Neural progenitor cell (in vitro differentiated cells): ENCODE data around the gene FAT2. TPM values are rescaled to one million over a fixed set of nuclear protein-coding genes. Genes with fewer than 3 reads are reported as not detected.
"Not testable (repeated sequence)": the region's sequence is repeated elsewhere in the genome, so short reads cannot be mapped to it uniquely, and the experiment has no call there.

Source experiments
- DNase-seq: peaks from one replicate; pipeline ENCODE4 v3.0.0-alpha.2; 2016; ENCODE audit warnings: low spot score
- H2AFZ ChIP-seq: fragments of 200-600 bp; sonication (generic); replicated peaks from 2 replicates; pipeline ENCODE4 v1.6.1; 2016; ENCODE audit warnings: antibody characterized with exemption
- H3F3A ChIP-seq: fragments of 200-600 bp; sonication (generic); 2 replicates; pipeline ENCODE4 v1.6.1; 2016; ENCODE audit warnings: antibody characterized with exemption, low read depth
- H3K27ac ChIP-seq: fragments of 200-600 bp; sonication (generic); 2 replicates; pipeline ENCODE4 v1.5.1; 2016; ENCODE audit warnings: mild to moderate bottlenecking
- H3K27me3 ChIP-seq: fragments of 200-600 bp; sonication (generic); 2 replicates; pipeline ENCODE4 v1.6.1; 2016; ENCODE audit warnings: mild to moderate bottlenecking, moderate library complexity
- H3K36me3 ChIP-seq: fragments of 200-600 bp; sonication (generic); 2 replicates; pipeline ENCODE4 v1.5.1; 2016
- H3K4me1 ChIP-seq: fragments of 200-600 bp; sonication (generic); 2 replicates; pipeline ENCODE4 v1.6.1; 2016; ENCODE audit warnings: mixed run types
- H3K4me2 ChIP-seq: fragments of 200-600 bp; sonication (generic); 2 replicates; pipeline ENCODE4 v1.6.1; 2016
- H3K4me3 ChIP-seq: fragments of 200-600 bp; sonication (generic); 2 replicates; pipeline ENCODE4 v1.5.1; 2016
- H3K79me2 ChIP-seq: fragments of 200-600 bp; sonication (generic); 2 replicates; pipeline ENCODE4 v1.6.1; 2016; ENCODE audit warnings: low read depth
- H3K9ac ChIP-seq: fragments of 200-600 bp; sonication (generic); 2 replicates; pipeline ENCODE4 v1.6.1; 2016
- H3K9me3 ChIP-seq: fragments of 200-600 bp; sonication (generic); 2 replicates; pipeline ENCODE4 v1.5.1; 2016; ENCODE audit warnings: low read depth
- H4K20me1 ChIP-seq: fragments of 200-600 bp; sonication (generic); 2 replicates; pipeline ENCODE4 v1.6.1; 2016; ENCODE audit warnings: low read depth
- H3K27ac Mint-ChIP-seq: 3 replicates; pipeline ENCODE4 v1.8.0; 2021; ENCODE audit warnings: mixed read lengths
- H3K27me3 Mint-ChIP-seq: 2 replicates; pipeline ENCODE4 v1.8.0; 2022; ENCODE audit warnings: low read depth, mild to moderate bottlenecking, inconsistent platforms, moderate library complexity, mixed read lengths; ENCODE audit not compliant: insufficient read depth
- H3K36me3 Mint-ChIP-seq: 3 replicates; pipeline ENCODE4 v1.8.0; 2021; ENCODE audit warnings: mixed read lengths
- H3K4me1 Mint-ChIP-seq: 3 replicates; pipeline ENCODE4 v1.8.0; 2021; ENCODE audit warnings: mixed read lengths
- H3K4me3 Mint-ChIP-seq: 3 replicates; pipeline ENCODE4 v1.8.0; 2021; ENCODE audit warnings: mild to moderate bottlenecking, moderate library complexity, mixed read lengths
- H3K9me3 Mint-ChIP-seq: 3 replicates; pipeline ENCODE4 v1.8.0; 2020; ENCODE audit warnings: mixed read lengths
- CTCF ChIP-seq: fragments of 200-600 bp; sonication (generic); IDR thresholded peaks from 2 replicates; pipeline ENCODE4 v1.5.1; 2017; ENCODE audit warnings: antibody characterized with exemption, mild to moderate bottlenecking
- EZH2 ChIP-seq: fragments of 200-600 bp; sonication (generic); IDR thresholded peaks from 2 replicates; pipeline ENCODE4 v1.6.1; 2017; ENCODE audit warnings: antibody characterized with exemption, mild to moderate bottlenecking, moderate library complexity
- EZH2phosphoT487 ChIP-seq: fragments of 200-600 bp; sonication (generic); IDR thresholded peaks from 2 replicates; pipeline ENCODE4 v1.6.1; 2017; ENCODE audit warnings: antibody characterized with exemption
- total RNA-seq: library from RNA; depleted of rRNA; stranded (reverse); fragments of >200 nt; gene quantifications from 2 replicates; pipeline ENCODE4 v1.2.3, GENCODE V29; 2015; ENCODE audit warnings: low replicate concordance

Gene FAT2
- total RNA-seq, 1 donor from 2014 or later = 0.36 TPM

GRCh38 chr5:151589878-151590570, 1.1 kb downstream of the FAT2 start:
- TF ChIP-seq CTCF = no peak
- TF ChIP-seq EZH2phosphoT487 = no peak
- no peak for TF ChIP-seq EZH2

GRCh38 chr5:151587796-151588555, 3.2 kb downstream of the FAT2 start:
- peaks cover 10% of the 10 kb centered on the region for H3K4me1 Mint-ChIP-seq
- Histone ChIP-seq H3K9me3 (no peaks in the 10 kb centered on the region), H2AFZ (no peak overlapping the region), H3K36me3 (no peaks in the 10 kb centered on the region), H3K27me3 (peaks cover 10% of the 10 kb centered on the region), H3K4me3 (no peak overlapping the region), H3K79me2 (no peaks in the 10 kb centered on the region), H3K27ac (no peak overlapping the region), H4K20me1 (no peaks in the 10 kb centered on the region), H3K9ac (no peak overlapping the region), H3K4me1 (peaks cover 16% of the 10 kb centered on the region), H3K4me2 (no peak overlapping the region), H3F3A (no peaks in the 10 kb centered on the region)
- DNase-seq = peak; percentile 18
- TF ChIP-seq EZH2phosphoT487 (no peak), EZH2 (no peak), CTCF (no peak)
- no peaks in the 10 kb centered on the region for H3K9me3 Mint-ChIP-seq
- H3K27ac Mint-ChIP-seq = no peak overlapping the region
- no peak overlapping the region for H3K4me3 Mint-ChIP-seq
- H3K27me3 Mint-ChIP-seq = peaks cover 7% of the 10 kb centered on the region
- no peaks in the 10 kb centered on the region for H3K36me3 Mint-ChIP-seq

More at GRCh38 chr5:151589878-151590570, 1.1 kb downstream of the FAT2 start:
- H3K9me3 ChIP-seq = no peaks in the 10 kb centered on the region
- H2AFZ ChIP-seq = no peak overlapping the region
- no peak overlapping the region for H3K4me3 Mint-ChIP-seq
- no peak overlapping the region for H3K4me3 ChIP-seq
- peaks cover 10% of the 10 kb centered on the region for H3K27me3 ChIP-seq
- no peaks in the 10 kb centered on the region for H3K36me3 Mint-ChIP-seq
- no peaks in the 10 kb centered on the region for H3K9me3 Mint-ChIP-seq
- H3K27ac Mint-ChIP-seq = no peak overlapping the region
- no peak overlapping the region for H3K9ac ChIP-seq
- no peaks in the 10 kb centered on the region for H3K36me3 ChIP-seq
- H3K4me1 Mint-ChIP-seq = peaks cover 10% of the 10 kb centered on the region
- no peaks in the 10 kb centered on the region for H4K20me1 ChIP-seq
- no peak overlapping the region for H3K27ac ChIP-seq
- no peaks in the 10 kb centered on the region for H3F3A ChIP-seq
- no peaks in the 10 kb centered on the region for H3K79me2 ChIP-seq
- peaks cover 9% of the 10 kb centered on the region for H3K27me3 Mint-ChIP-seq
- H3K4me2 ChIP-seq = no peak overlapping the region
- DNase-seq = no peak
- peaks cover 16% of the 10 kb centered on the region for H3K4me1 ChIP-seq

GRCh38 chr5:151585970-151586369, 5.2 kb downstream of the FAT2 start:
- H2AFZ ChIP-seq = no peak overlapping the region
- no peaks in the 10 kb centered on the region for H3K36me3 Mint-ChIP-seq
- H3K9me3 ChIP-seq = no peaks in the 10 kb centered on the region
- H4K20me1 ChIP-seq = no peaks in the 10 kb centered on the region
- TF ChIP-seq EZH2phosphoT487 = no peak
- TF ChIP-seq CTCF = no peak
- no peak for TF ChIP-seq EZH2
- H3F3A ChIP-seq = no peaks in the 10 kb centered on the region
- H3K36me3 ChIP-seq = no peaks in the 10 kb centered on the region
- peaks cover 20% of the 10 kb centered on the region for H3K4me1 ChIP-seq
- H3K4me1 Mint-ChIP-seq = peaks cover 9% of the 10 kb centered on the region
- no peak overlapping the region for H3K27ac ChIP-seq
- H3K9ac ChIP-seq = no peak overlapping the region
- peaks cover 7% of the 10 kb centered on the region for H3K27me3 Mint-ChIP-seq
- no peaks in the 10 kb centered on the region for H3K79me2 ChIP-seq
- no peak overlapping the region for H3K4me3 ChIP-seq
- H3K27me3 ChIP-seq = peaks cover 9% of the 10 kb centered on the region
- no peak overlapping the region for H3K4me2 ChIP-seq
- no peak overlapping the region for H3K27ac Mint-ChIP-seq
- no peak overlapping the region for H3K4me3 Mint-ChIP-seq
- no peak for DNase-seq
- H3K9me3 Mint-ChIP-seq = no peaks in the 10 kb centered on the region

GRCh38 chr5:151585344-151585743, 5.8 kb downstream of the FAT2 start:
- DNase-seq, H3K4me3 ChIP-seq, H3K9ac ChIP-seq, H4K20me1 ChIP-seq, H3F3A ChIP-seq, H3K4me1 Mint-ChIP-seq, H3K27me3 Mint-ChIP-seq, H3K9me3 Mint-ChIP-seq, H3K79me2 ChIP-seq, H3K27ac Mint-ChIP-seq, H3K9me3 ChIP-seq, H2AFZ ChIP-seq, H3K4me3 Mint-ChIP-seq, H3K4me2 ChIP-seq, H3K27ac ChIP-seq, H3K36me3 ChIP-seq, H3K27me3 ChIP-seq, H3K36me3 Mint-ChIP-seq: not testable (repeated sequence)
- H3K4me1 ChIP-seq = peaks cover 16% of the 10 kb centered on the region
